Trophoblast cell (in vitro differentiated cells and primary cell): ENCODE data around the gene THY1.
"Not testable (repeated sequence)": the region's sequence is repeated elsewhere in the genome, so short reads cannot be mapped to it uniquely, and the experiment has no call there.

Source experiments
- DNase-seq, 2 donors: peaks; one replicate each; pipeline ENCODE4 v3.0.0-alpha.2; 2016
- H2AFZ ChIP-seq: 2 replicates; pipeline ENCODE4 v1.6.1; 2013; ENCODE audit warnings: low read length, moderate library complexity, mild to moderate bottlenecking; ENCODE audit not compliant: insufficient read depth, poor library complexity
- H2AK5ac ChIP-seq: 2 replicates; pipeline ENCODE4 v1.6.1; 2013; ENCODE audit warnings: mild to moderate bottlenecking, low read length
- H2BK120ac ChIP-seq: 2 replicates; pipeline ENCODE4 v1.6.1; 2013; ENCODE audit warnings: low read length, mild to moderate bottlenecking, moderate library complexity; ENCODE audit not compliant: insufficient read depth, poor library complexity
- H2BK12ac ChIP-seq: 2 replicates; pipeline ENCODE4 v1.6.1; 2013; ENCODE audit warnings: mild to moderate bottlenecking, low read length, moderate library complexity
- H2BK5ac ChIP-seq: 2 replicates; pipeline ENCODE4 v1.6.1; 2013; ENCODE audit warnings: low read length, low read depth, moderate library complexity, mild to moderate bottlenecking; ENCODE audit not compliant: poor library complexity
- H3K14ac ChIP-seq: 2 replicates; pipeline ENCODE4 v1.6.1; 2013; ENCODE audit warnings: mild to moderate bottlenecking, low read length
- H3K18ac ChIP-seq: 2 replicates; pipeline ENCODE4 v1.6.1; 2013; ENCODE audit warnings: mild to moderate bottlenecking, low read length
- H3K23ac ChIP-seq: 2 replicates; pipeline ENCODE4 v1.6.1; 2013; ENCODE audit warnings: low read length
- H3K27ac ChIP-seq: 2 replicates; pipeline ENCODE4 v1.5.1; 2013; ENCODE audit warnings: low read depth, mild to moderate bottlenecking, inconsistent platforms, low read length, moderate library complexity
- H3K27me3 ChIP-seq: 2 replicates; pipeline ENCODE4 v1.6.1; 2013; ENCODE audit warnings: inconsistent platforms, mild to moderate bottlenecking, low read length, moderate library complexity; ENCODE audit not compliant: insufficient read depth
- H3K36me3 ChIP-seq, 2 experiments: 1 replicate in 1 of 2; 2 replicates in 1 of 2; pipeline ENCODE4 v1.6.1; 2013; ENCODE audit warnings: low read length in 2 of 2, mild to moderate bottlenecking in 2 of 2, moderate library complexity in 1 of 2; ENCODE audit not compliant: insufficient read depth in 2 of 2, control insufficient read depth in 1 of 2
- H3K4ac ChIP-seq: 2 replicates; pipeline ENCODE4 v1.6.1; 2013; ENCODE audit warnings: low read depth, mild to moderate bottlenecking, low read length, moderate library complexity
- H3K4me1 ChIP-seq, 2 experiments: 1 replicate in 1 of 2; 2 replicates in 1 of 2; pipeline ENCODE4 v1.6.1; 2013; ENCODE audit warnings: low read length in 2 of 2, mild to moderate bottlenecking in 2 of 2, moderate library complexity in 1 of 2; ENCODE audit not compliant: insufficient read depth in 2 of 2, control insufficient read depth in 1 of 2
- H3K4me2 ChIP-seq: 2 replicates; pipeline ENCODE4 v1.6.1; 2013; ENCODE audit warnings: inconsistent platforms, mild to moderate bottlenecking, low read length, moderate library complexity
- H3K4me3 ChIP-seq: 2 replicates; pipeline ENCODE4 v1.5.1; 2013; ENCODE audit warnings: mild to moderate bottlenecking, low read depth, low read length, inconsistent platforms
- H3K79me1 ChIP-seq: one replicate; pipeline ENCODE4 v1.6.1; 2013; ENCODE audit warnings: low read length
- H3K79me2 ChIP-seq: 2 replicates; pipeline ENCODE4 v1.6.1; 2013; ENCODE audit warnings: low read length, mild to moderate bottlenecking; ENCODE audit not compliant: control insufficient read depth, insufficient read depth, poor library complexity
- H3K9ac ChIP-seq: 2 replicates; pipeline ENCODE4 v1.6.1; 2013; ENCODE audit warnings: mild to moderate bottlenecking, low read length
- H3K9me3 ChIP-seq: 2 replicates; pipeline ENCODE4 v1.6.1; 2013; ENCODE audit warnings: low read depth, mild to moderate bottlenecking, control low read depth, inconsistent platforms, low read length; ENCODE audit not compliant: insufficient read depth
- H4K12ac ChIP-seq: 2 replicates; pipeline ENCODE4 v1.6.1; 2013; ENCODE audit warnings: low read depth, mild to moderate bottlenecking, low read length, moderate library complexity
- H4K8ac ChIP-seq: 2 replicates; pipeline ENCODE4 v1.6.1; 2013; ENCODE audit warnings: low read depth, mild to moderate bottlenecking, low read length, moderate library complexity
- H4K91ac ChIP-seq: one replicate; pipeline ENCODE4 v1.6.1; 2013; ENCODE audit warnings: low read depth, mild to moderate bottlenecking, low read length, moderate library complexity
- whole genome bisulfite sequencing: extraction: QIAGEN DNeasy Blood & Tissue Kit; methylation state at CpG from one replicate; pipeline ENCODE4 v1.1.7; 2013; ENCODE audit warnings: missing lambda C conversion rate; ENCODE audit not compliant: insufficient read length, insufficient coverage; ENCODE audit errors: extremely low coverage; 5-methylcytosine and 5-hydroxymethylcytosine counted together

Gene THY1

DNA sequence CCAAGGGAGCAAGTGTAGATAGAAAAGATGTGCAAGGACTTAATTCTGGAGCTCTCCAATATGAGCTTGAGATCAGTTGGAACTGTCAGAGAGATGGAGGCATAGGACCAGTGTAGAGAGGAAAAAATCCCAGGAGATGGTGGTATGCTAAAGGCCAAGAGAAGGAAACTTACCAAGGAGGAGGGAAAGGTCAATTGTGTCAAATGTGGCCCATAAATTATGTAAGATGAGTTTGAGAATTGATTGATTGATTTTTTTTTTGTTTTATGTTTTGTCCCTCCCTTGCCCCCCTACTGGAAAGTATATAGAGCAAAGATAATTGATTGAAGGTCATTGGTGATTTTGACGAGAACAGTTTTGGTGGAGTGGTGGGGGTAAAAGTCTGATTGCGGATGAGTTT lies 38.6 kb downstream of the THY1 start:
- Histone ChIP-seq H2BK12ac (no peak overlapping the region), H3K79me2 (no peaks in the 10 kb centered on the region), H3K4me2 (no peak overlapping the region), H3K18ac (no peak overlapping the region), H3K4me3 (no peak overlapping the region), H3K4me1 (peaks cover 4 to 10% of the 10 kb centered on the region in 2 experiments), H2BK5ac (no peak overlapping the region), H2AK5ac (no peak overlapping the region), H3K27ac (no peak overlapping the region), H3K9ac (no peak overlapping the region), H4K8ac (no peak overlapping the region), H2AFZ (no peak overlapping the region), H3K14ac (no peak overlapping the region), H4K12ac (no peak overlapping the region), H3K79me1 (no peaks in the 10 kb centered on the region), H3K27me3 (no peaks in the 10 kb centered on the region), H4K91ac (no peak overlapping the region), H3K9me3 (no peaks in the 10 kb centered on the region), H3K36me3 (no peaks in the 10 kb centered on the region), H2BK120ac (no peak overlapping the region), H3K4ac (no peak overlapping the region), H3K23ac (no peak overlapping the region)
- no peak for DNase-seq
- 100% methylated on average over 1 of the region's 2 CpGs for WGBS

GRCh38 chr11:119382513-119382912 lies 40.5 kb downstream of the THY1 start:
- not testable (repeated sequence) for H3K9ac ChIP-seq
- WGBS, result no CpG with 5 or more reads among the region's 14 CpGs

GRCh38 chr11:119382101-119382500 lies 40.9 kb downstream of the THY1 start:
- DNase-seq, result peak in 1 of 2 donors; percentile 56
- Histone ChIP-seq H3K9ac (no peak overlapping the region), H2BK12ac (no peak overlapping the region), H3K23ac (no peak overlapping the region), H3K27me3 (no peaks in the 10 kb centered on the region), H2BK5ac (no peak overlapping the region), H3K27ac (no peak overlapping the region), H3K4ac (no peak overlapping the region), H2AFZ (no peak overlapping the region), H3K79me2 (no peaks in the 10 kb centered on the region), H3K4me2 (peak overlapping the region; percentile 83), H3K79me1 (no peaks in the 10 kb centered on the region), H3K4me1 (peaks cover 16 to 21% of the 10 kb centered on the region in 2 experiments), H3K9me3 (no peaks in the 10 kb centered on the region), H4K91ac (no peak overlapping the region), H4K8ac (no peak overlapping the region), H3K4me3 (no peak overlapping the region), H3K14ac (no peak overlapping the region), H4K12ac (no peak overlapping the region), H2AK5ac (no peak overlapping the region), H3K18ac (no peak overlapping the region), H3K36me3 (no peaks in the 10 kb centered on the region), H2BK120ac (no peak overlapping the region)
- no CpG with 5 or more reads among the region's 9 CpGs for WGBS

More at GRCh38 chr11:119382513-119382912, 40.5 kb downstream of the THY1 start:
- H3K14ac ChIP-seq, DNase-seq, H4K12ac ChIP-seq, H2AK5ac ChIP-seq, H2AFZ ChIP-seq, H2BK12ac ChIP-seq, H3K4me3 ChIP-seq, H4K8ac ChIP-seq, H3K79me2 ChIP-seq, H3K27ac ChIP-seq, H3K23ac ChIP-seq, H3K4ac ChIP-seq, H3K27me3 ChIP-seq, H3K36me3 ChIP-seq, H2BK120ac ChIP-seq, H2BK5ac ChIP-seq, H3K79me1 ChIP-seq, H4K91ac ChIP-seq, H3K4me2 ChIP-seq, H3K18ac ChIP-seq, H3K9me3 ChIP-seq: not testable (repeated sequence)
- peaks cover 13 to 20% of the 10 kb centered on the region in 2 experiments for H3K4me1 ChIP-seq

GRCh38 chr11:119381181-119381988 lies 41.6 kb downstream of the THY1 start, which contains the start of gene USP2:
TSS of gene USP2 (minus strand) at chr11:119381690. CDS start at chr11:119373480, 8,210 bp downstream.
- no CpG with 5 or more reads among the region's 54 CpGs for WGBS
- H3K4me1 ChIP-seq, result peaks cover 16 to 21% of the 10 kb centered on the region in 2 experiments
- no peak within 1 kb of the TSS for H4K12ac ChIP-seq
- H3K4me2 ChIP-seq, result peak within 1 kb of the TSS; percentile 83
- no peak within 1 kb of the TSS for H3K23ac ChIP-seq
- H2BK12ac ChIP-seq, result no peak within 1 kb of the TSS
- no peak within 1 kb of the TSS for H2BK120ac ChIP-seq
- no peak within 1 kb of the TSS for H4K8ac ChIP-seq
- H3K9ac ChIP-seq, result peak within 1 kb of the TSS; percentile 54
- H3K4ac ChIP-seq, result no peak within 1 kb of the TSS
- H3K4me3 ChIP-seq, result peak within 1 kb of the TSS; percentile 42
- no peak within 1 kb of the TSS for H2AK5ac ChIP-seq
- H2AFZ ChIP-seq, result peak within 1 kb of the TSS; percentile 20
- no peak within 1 kb of the TSS for H4K91ac ChIP-seq
- no peak within 1 kb of the TSS for H3K14ac ChIP-seq
- H3K27me3 ChIP-seq, result no peaks in the 10 kb centered on the region
- no peak within 1 kb of the TSS for H3K27ac ChIP-seq
- peak; percentile 100 for DNase-seq
- no peaks in the 10 kb centered on the region for H3K36me3 ChIP-seq
- H3K79me2 ChIP-seq, result no peaks in the 10 kb centered on the region
- H3K79me1 ChIP-seq, result no peaks in the 10 kb centered on the region
- peak within 1 kb of the TSS; percentile 10 for H3K18ac ChIP-seq
- H2BK5ac ChIP-seq, result no peak within 1 kb of the TSS
- H3K9me3 ChIP-seq, result no peaks in the 10 kb centered on the region
